ENCODE results near the gene COLEC11. TPM values are rescaled to one million over a fixed set of nuclear protein-coding genes. Genes with fewer than 3 reads are reported as not detected.
"Not testable (repeated sequence)": the region's sequence is repeated elsewhere in the genome, so short reads cannot be mapped to it uniquely, and the experiment has no call there.

Gene COLEC11
- polyA plus RNA-seq, 2 of the 4 experiments (the other 2 are of a cell fraction): 0.30 to 0.97 TPM

- H3K4me3 ChIP-seq, FAIRE-seq, ATAC-seq, POLR2A ChIA-PET, H3K27ac ChIP-seq, H3K4me1 ChIP-seq, H3K9me3 ChIP-seq: not testable (repeated sequence)
- WGBS (ENCODE audit: missing lambda C conversion rate): 67% methylated on average over 7 of the region's 7 CpGs
- DNase-seq (ENCODE audit: low read depth in 1 of 2, low spot score in 1 of 2): peak in 1 of 2 experiments; percentile 43
- CTCF ChIA-PET: interaction anchor here (1.9 kb wide), 1 partner anchor 11 kb away, joined by 5 read pairs; no protein-coding TSS in a partner anchor
- TF ChIP-seq JUNB (IDR thresholded peaks at IDR 0.05) (0 out of 2 replicates have a peak, but pooled peaks have one; percentile 40), USF2 (IDR thresholded peaks at IDR 0.05) (peak; percentile 62; the same call in 1 of the 2 replicates), FOSL2 (IDR thresholded peaks at IDR 0.05) (peak; percentile 68), FOSL2 (CRISPR knock-in tag; IDR thresholded peaks at IDR 0.05) (peak; percentile 81)
- peak overlapping the region; percentile 14; the same call in 1 of the 3 replicates for H3K4me2 ChIP-seq
Observed at GRCh38 chr2:3660640-3661039, 65.7 kb downstream of the COLEC11 start.

GRCh38 chr2:3661149-3661660, 66.3 kb downstream of the COLEC11 start:
- Histone ChIP-seq H3K4me1 (peaks cover 8% of the 10 kb centered on the region; the same call in 2 of the 3 replicates), H3K4me3 (no peak overlapping the region), H3K27ac (peak overlapping the region in 1 of 2 experiments; percentile 27; a peak in 1 of 6 replicates), H3K9me3 (no peaks in the 10 kb centered on the region), H3K4me2 (peak overlapping the region; percentile 14; the same call in 1 of the 3 replicates)
- no peak for FAIRE-seq
- ChIA-PET POLR2A (no interaction called here), CTCF (interaction anchor here (0.8 to 1.9 kb wide), 3 partner anchors 9 to 25 kb away, joined by 4 to 11 read pairs (median 5); no protein-coding TSS in a partner anchor)
- no peak for ATAC-seq
- WGBS (ENCODE audit: missing lambda C conversion rate): 95% methylated on average over 3 of the region's 3 CpGs
- no peak for DNase-seq (ENCODE audit: low read depth in 1 of 2, low spot score in 1 of 2)
- TF ChIP-seq CEBPB (IDR thresholded peaks at IDR 0.05): no peak
- no peak for TF ChIP-seq KDM5A (IDR thresholded peaks at IDR 0.05)
- TF ChIP-seq POLR2A (IDR thresholded peaks at IDR 0.05; ENCODE audit: low read length): no peak
- TF ChIP-seq FOSB (CRISPR knock-in tag; IDR thresholded peaks at IDR 0.05): no peak
- TF ChIP-seq RAD21 (conservative IDR thresholded peaks at IDR 0.05 in 1 of 2, IDR thresholded peaks at IDR 0.05 in 1 of 2): no peak
- no peak for TF ChIP-seq HES2 (IDR thresholded peaks at IDR 0.05)
- no peak for TF ChIP-seq HOXB5 (CRISPR knock-in tag; IDR thresholded peaks at IDR 0.05)
- TF ChIP-seq PHF8 (IDR thresholded peaks at IDR 0.05; ENCODE audit: borderline replicate concordance, low read depth): no peak
- TF ChIP-seq HOXB13 (CRISPR knock-in tag; IDR thresholded peaks at IDR 0.05; ENCODE audit: low read depth): no peak
- TF ChIP-seq HEYL (CRISPR knock-in tag; IDR thresholded peaks at IDR 0.05): no peak
- no peak for TF ChIP-seq PBX3 (IDR thresholded peaks at IDR 0.05)
- no peak for TF ChIP-seq RARB (CRISPR knock-in tag; IDR thresholded peaks at IDR 0.05)
- TF ChIP-seq FOSL2 (IDR thresholded peaks at IDR 0.05): no peak
- no peak for TF ChIP-seq FOSL2 (CRISPR knock-in tag; IDR thresholded peaks at IDR 0.05)

- FAIRE-seq (no peak), ATAC-seq (no peak), DNase-seq (ENCODE audit: low read depth in 1 of 2, low spot score in 1 of 2) (no peak)
- TF ChIP-seq, protein P1, sequence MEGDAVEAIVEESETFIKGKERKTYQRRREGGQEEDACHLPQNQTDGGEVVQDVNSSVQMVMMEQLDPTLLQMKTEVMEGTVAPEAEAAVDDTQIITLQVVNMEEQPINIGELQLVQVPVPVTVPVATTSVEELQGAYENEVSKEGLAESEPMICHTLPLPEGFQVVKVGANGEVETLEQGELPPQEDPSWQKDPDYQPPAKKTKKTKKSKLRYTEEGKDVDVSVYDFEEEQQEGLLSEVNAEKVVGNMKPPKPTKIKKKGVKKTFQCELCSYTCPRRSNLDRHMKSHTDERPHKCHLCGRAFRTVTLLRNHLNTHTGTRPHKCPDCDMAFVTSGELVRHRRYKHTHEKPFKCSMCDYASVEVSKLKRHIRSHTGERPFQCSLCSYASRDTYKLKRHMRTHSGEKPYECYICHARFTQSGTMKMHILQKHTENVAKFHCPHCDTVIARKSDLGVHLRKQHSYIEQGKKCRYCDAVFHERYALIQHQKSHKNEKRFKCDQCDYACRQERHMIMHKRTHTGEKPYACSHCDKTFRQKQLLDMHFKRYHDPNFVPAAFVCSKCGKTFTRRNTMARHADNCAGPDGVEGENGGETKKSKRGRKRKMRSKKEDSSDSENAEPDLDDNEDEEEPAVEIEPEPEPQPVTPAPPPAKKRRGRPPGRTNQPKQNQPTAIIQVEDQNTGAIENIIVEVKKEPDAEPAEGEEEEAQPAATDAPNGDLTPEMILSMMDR (IDR thresholded peaks at IDR 0.05): 0 out of 3 replicates have a peak, but pooled peaks have one; percentile 9
- no peak for TF ChIP-seq POLR2A (IDR thresholded peaks at IDR 0.05; ENCODE audit: low read length)
- H3K4me2 ChIP-seq: no peak overlapping the region
- WGBS (ENCODE audit: missing lambda C conversion rate): 74% methylated on average over 6 of the region's 6 CpGs
- POLR2A ChIA-PET: no interaction called here
- no peak overlapping the region for H3K4me3 ChIP-seq
- no peak overlapping the region for H3K27ac ChIP-seq
- peaks cover 8% of the 10 kb centered on the region; the same call in 2 of the 3 replicates for H3K4me1 ChIP-seq
- CTCF ChIA-PET: interaction anchor here (1.1 to 1.9 kb wide), 2 partner anchors 10 to 12 kb away, joined by 5 to 11 read pairs; no protein-coding TSS in a partner anchor
- H3K9me3 ChIP-seq: no peaks in the 10 kb centered on the region
Observed at GRCh38 chr2:3662239-3662638, 67.3 kb downstream of the COLEC11 start.
